Epithelial cell of proximal tubule (primary cell): ENCODE measurements around the gene ADORA1. TPM values are rescaled to one million over a fixed set of nuclear protein-coding genes. Genes with fewer than 3 reads are reported as not detected.

Experiments
- DNase-seq: peaks from one replicate; pipeline ENCODE4 v3.0.0-alpha.2; 2011; ENCODE audit warnings: low read depth
- H3K4me3 ChIP-seq: 2 replicates; pipeline ENCODE4 v1.5.1; 2011; ENCODE audit warnings: low read depth, mild to moderate bottlenecking, low read length
- total RNA-seq: library from RNA; depleted of rRNA; stranded (reverse); fragments of >200 nt; gene quantifications from 2 replicates; pipeline ENCODE4 v1.2.3, GENCODE V29; 2015
- TF ChIP-seq, protein P1 (sequence below): conservative IDR thresholded peaks from 2 replicates; pipeline ENCODE4 v1.5.1; 2012; ENCODE audit warnings: low read depth, mild to moderate bottlenecking, low read length

The ADORA1 gene
- total RNA-seq, 1 donor from 2014 or later, result 3.7 TPM

DNA sequence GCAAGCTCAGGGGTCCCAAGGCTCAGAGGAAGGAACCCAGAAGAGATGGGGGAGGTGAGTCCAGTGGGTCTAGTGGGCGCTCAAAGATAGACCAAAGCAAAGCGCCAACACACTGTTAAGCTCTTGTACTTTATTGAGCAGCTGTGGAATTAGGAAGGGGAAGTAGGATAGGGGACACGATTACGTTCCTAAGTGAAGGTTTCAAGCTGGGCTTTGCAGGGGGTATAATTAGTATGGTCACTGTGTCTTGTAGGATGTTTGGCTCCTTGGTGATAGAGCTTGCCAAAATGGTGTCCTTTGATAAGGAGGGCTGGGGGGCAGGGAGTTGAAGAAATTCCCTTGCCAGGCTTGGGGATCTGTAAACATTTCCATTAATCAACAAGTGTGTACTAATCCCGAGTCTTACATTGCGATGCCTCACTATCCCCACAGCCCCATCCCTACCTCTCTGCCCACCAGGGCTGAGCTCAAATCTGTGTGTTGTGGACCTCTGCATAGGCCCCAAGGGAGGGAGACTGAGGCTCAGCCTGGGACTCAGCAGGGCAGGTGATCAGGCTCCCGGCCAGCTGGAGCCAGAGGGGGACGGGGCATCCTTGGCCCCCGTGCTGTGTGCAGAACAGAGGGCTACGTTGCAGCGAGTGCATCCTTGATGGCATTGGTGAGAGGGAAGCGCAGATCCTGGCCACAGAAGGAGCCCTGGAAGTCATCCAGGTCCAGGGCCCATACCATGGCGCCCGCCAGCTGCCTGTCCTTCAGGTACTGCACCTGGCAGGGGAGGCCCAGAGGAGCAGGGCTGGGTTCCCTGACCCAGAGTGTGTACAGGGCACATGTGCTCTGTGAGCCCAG lies 51.5 kb downstream of the ADORA1 start:
- H3K4me3 ChIP-seq, result no peak overlapping the region
- no peak for DNase-seq
- TF ChIP-seq, protein P1, sequence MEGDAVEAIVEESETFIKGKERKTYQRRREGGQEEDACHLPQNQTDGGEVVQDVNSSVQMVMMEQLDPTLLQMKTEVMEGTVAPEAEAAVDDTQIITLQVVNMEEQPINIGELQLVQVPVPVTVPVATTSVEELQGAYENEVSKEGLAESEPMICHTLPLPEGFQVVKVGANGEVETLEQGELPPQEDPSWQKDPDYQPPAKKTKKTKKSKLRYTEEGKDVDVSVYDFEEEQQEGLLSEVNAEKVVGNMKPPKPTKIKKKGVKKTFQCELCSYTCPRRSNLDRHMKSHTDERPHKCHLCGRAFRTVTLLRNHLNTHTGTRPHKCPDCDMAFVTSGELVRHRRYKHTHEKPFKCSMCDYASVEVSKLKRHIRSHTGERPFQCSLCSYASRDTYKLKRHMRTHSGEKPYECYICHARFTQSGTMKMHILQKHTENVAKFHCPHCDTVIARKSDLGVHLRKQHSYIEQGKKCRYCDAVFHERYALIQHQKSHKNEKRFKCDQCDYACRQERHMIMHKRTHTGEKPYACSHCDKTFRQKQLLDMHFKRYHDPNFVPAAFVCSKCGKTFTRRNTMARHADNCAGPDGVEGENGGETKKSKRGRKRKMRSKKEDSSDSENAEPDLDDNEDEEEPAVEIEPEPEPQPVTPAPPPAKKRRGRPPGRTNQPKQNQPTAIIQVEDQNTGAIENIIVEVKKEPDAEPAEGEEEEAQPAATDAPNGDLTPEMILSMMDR, result no peak

DNA sequence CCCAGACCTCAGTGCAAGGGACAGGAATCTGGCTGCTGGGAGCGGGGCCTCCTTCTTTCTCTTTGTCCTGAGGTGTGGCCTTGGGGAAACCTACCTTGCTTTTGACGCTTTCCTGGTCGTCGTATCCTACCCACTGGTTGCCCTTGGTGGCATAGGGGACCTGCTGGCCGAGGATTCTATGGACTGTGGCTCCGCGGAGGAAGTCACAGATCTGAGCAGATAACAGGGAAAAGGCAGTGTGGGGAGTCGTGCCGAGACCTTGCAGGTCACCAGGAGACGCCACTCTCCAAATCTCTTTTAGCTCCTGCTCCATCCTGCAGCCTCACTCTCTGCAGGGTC lies 52.1 kb downstream of the ADORA1 start:
- TF ChIP-seq, protein P1, result no peak
- no peak overlapping the region for H3K4me3 ChIP-seq
- DNase-seq, result no peak

DNA sequence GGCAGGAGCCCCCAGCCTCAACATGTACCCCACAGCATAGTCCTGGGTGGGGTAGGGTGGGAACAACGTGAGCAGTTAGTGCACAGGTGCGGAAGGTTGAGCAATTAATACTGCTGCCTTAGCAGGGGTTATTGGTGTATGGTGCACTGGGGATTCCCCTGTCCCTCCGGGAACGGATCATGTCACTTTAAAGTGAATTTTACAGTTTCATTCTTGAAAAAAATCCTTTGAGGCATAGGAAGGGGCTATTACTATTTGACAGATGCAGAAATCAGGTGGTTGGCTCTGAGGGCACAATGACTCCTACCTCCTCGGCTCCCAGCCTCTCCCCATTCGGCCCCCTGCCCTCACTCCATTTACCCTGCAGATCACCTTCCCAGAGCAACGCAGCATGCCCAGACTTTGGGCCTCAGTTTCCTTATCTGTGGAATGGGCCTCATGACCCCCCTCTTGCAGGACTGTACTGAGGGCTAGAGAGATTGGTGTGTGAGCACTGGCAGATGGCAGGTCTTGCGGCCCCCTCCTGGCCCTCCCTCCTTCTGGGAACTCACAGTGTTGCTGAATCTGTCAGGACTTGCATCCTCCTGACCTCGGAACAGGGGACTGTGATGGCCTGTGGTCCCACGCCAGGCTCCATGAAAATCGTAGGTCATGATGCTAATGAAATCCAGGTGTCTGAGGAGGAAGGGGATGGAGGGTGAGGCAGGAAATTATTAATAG lies 53.2 kb downstream of the ADORA1 start:
- H3K4me3 ChIP-seq, result no peak overlapping the region
- TF ChIP-seq, protein P1, result no peak
- no peak for DNase-seq

DNA sequence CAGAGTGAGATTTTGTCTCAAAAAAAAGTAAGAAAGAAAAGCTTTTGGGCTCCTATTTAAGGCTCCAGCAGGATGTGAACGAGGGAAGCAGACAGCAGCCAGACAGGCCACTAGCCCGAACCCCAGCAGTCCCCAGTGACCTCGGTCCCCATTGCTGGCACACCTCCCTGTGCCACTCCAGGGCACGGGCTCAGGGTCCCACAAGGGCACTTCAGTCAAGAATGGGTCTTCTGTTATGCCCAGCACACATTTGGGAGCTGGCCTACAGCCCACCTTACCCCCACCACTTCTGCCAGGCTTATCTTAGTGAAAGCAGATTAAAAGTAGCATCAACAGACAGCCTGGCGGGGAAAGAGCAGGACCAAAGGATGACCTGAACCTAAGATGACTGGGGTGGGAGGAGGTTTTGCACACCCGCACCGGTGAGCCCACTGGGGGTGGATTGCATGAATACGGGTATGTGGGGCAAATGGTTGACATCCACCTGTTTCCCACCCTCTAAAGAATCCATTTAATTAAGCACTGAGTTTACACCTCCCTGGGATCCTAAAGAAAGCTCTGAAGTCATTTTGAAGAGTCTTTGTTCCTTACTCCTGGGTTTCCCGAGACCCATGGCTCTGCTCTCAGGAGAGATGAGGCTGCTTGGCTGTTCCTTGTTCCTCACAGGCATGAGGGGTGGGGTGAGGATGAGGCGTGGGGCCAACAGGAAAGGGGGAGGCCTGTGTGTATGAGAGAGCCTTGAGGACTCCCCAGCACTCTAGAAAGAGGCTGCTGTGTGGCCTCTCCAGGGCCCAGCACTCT lies 54.3 kb downstream of the ADORA1 start:
- TF ChIP-seq, protein P1, result no peak
- DNase-seq, result no peak
- H3K4me3 ChIP-seq, result no peak overlapping the region

DNA sequence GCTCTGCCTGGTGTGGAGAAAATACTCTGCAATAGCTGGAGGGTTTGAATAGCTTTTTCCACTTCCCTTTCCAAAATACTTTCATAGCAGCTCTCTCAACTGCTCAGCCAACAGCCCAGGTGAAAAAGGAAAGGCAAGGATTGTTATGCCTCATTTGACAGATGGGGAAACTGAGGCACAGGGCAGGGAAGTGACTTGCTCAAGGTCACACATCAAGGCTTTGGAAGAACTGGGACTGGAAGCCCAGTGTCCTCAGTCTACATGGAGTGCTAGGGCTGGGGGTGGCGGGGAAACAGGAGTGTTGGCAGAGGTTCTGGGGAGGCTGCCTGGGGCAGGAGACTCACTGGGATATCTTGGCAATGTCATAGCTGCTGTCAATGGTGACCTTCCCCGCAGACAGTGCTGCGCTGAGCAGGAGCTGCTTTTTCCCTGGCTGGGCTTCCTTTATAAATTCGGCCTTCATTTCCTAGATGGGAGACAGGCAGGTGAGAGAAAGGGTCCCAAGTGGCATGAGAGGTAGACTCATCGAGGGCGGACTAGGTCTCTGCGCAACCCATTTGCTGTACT lies 54.9 kb downstream of the ADORA1 start:
- no peak for DNase-seq
- TF ChIP-seq, protein P1, result no peak
- H3K4me3 ChIP-seq, result no peak overlapping the region

DNA sequence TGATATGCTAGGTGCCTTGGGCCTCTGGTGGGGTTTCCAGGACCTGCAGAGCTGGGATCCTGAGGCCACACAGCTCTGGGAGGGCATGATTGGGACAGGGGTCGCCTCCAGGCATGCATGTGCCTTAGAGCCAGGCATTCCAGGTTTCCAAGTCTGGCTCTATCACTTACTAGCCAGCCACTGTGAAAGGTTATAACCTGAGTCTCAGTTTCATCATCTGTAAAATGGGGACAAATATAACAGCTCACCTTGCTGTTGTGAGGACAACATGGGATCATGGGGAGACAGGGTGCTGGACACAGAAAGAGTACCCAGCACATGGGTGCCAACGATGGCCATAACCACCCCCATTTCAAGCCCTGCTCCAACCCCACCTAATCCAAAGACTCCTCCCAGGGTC lies 56.3 kb downstream of the ADORA1 start:
- TF ChIP-seq, protein P1, result no peak
- no peak overlapping the region for H3K4me3 ChIP-seq
- DNase-seq, result no peak
